ENCODE measurements around the gene CHURC1.

DNA sequence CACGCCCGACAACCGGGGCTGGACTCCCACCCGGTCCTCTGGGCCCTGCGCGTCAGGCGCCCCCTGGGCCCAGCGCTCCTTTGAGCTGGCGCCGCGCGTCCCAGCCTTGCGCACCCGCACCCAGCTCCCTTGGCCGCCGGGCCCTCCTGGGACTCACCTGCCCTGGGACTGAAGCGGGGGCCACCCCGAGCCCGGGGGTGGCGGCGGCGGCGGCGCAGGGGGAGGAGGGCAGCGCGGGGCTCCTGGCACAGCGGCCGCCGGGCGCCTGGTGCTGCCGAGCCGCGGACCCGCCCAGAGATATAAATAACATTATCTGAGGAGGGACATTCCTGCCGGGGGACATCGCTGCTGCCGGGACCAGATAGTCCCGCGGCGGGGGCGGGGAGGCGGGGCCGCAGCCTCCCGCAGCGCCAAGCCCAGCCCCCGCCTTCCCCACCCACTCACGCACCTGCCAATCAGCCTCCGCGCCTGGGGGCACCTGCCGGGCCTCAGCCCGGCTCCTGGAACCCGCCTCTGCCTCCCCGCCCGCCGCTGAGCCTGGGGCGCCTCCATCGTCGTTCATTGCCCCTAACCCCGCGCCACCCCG is 34.5 kb upstream of the CHURC1 start, which contains the start of gene SPTB:
- TF ChIP-seq, protein P1, sequence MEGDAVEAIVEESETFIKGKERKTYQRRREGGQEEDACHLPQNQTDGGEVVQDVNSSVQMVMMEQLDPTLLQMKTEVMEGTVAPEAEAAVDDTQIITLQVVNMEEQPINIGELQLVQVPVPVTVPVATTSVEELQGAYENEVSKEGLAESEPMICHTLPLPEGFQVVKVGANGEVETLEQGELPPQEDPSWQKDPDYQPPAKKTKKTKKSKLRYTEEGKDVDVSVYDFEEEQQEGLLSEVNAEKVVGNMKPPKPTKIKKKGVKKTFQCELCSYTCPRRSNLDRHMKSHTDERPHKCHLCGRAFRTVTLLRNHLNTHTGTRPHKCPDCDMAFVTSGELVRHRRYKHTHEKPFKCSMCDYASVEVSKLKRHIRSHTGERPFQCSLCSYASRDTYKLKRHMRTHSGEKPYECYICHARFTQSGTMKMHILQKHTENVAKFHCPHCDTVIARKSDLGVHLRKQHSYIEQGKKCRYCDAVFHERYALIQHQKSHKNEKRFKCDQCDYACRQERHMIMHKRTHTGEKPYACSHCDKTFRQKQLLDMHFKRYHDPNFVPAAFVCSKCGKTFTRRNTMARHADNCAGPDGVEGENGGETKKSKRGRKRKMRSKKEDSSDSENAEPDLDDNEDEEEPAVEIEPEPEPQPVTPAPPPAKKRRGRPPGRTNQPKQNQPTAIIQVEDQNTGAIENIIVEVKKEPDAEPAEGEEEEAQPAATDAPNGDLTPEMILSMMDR (IDR thresholded peaks at IDR 0.05): no peak
- no peak for TF ChIP-seq POLR2A (IDR thresholded peaks at IDR 0.05)
